ENCODE data around the gene RPUSD4.

DNA sequence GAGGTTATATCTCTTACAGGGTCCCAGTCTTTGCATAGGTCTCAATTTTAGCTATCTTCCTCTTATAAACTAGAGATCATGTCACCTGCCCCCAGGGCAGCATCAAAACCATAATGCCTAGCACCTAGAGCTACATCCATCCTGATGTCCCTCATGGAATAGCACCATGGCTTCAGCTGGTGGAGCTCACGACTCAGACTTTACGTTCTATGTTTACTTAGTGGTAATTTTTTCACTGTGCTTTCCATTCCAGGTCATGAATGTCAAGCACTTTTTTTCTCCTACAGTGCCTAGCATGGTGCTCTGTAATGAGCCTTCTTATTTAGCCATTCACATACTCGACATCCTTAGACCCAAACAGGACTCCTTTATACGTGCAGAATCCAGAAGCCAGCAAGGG lies 58.4 kb downstream of the RPUSD4 start:
- TF ChIP-seq, protein P1, sequence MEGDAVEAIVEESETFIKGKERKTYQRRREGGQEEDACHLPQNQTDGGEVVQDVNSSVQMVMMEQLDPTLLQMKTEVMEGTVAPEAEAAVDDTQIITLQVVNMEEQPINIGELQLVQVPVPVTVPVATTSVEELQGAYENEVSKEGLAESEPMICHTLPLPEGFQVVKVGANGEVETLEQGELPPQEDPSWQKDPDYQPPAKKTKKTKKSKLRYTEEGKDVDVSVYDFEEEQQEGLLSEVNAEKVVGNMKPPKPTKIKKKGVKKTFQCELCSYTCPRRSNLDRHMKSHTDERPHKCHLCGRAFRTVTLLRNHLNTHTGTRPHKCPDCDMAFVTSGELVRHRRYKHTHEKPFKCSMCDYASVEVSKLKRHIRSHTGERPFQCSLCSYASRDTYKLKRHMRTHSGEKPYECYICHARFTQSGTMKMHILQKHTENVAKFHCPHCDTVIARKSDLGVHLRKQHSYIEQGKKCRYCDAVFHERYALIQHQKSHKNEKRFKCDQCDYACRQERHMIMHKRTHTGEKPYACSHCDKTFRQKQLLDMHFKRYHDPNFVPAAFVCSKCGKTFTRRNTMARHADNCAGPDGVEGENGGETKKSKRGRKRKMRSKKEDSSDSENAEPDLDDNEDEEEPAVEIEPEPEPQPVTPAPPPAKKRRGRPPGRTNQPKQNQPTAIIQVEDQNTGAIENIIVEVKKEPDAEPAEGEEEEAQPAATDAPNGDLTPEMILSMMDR (IDR thresholded peaks at IDR 0.05) = no peak
- no peak for TF ChIP-seq POLR2A (IDR thresholded peaks at IDR 0.05)
